Femur (tissue), 1 donor: ENCODE results near the gene MUCL3.
"Not testable (repeated sequence)": the region's sequence is repeated elsewhere in the genome, so short reads cannot be mapped to it uniquely, and the experiment has no call there.

ENCODE experiments used
- DNase-seq: peaks from one replicate; pipeline ENCODE4 v3.0.0-alpha.2; 2017

The MUCL3 gene

GRCh38 chr6:30942338-30943060 is 1.7 kb downstream of the MUCL3 start:
- DNase-seq, result peak; percentile 53

GRCh38 chr6:30944051-30944450 is 3.3 kb downstream of the MUCL3 start:
- no peak for DNase-seq

- no peak for DNase-seq
Observed at GRCh38 chr6:30945281-30945680, 4.5 kb downstream of the MUCL3 start.

GRCh38 chr6:30947231-30947630 is 6.5 kb downstream of the MUCL3 start:
- DNase-seq, result no peak

- DNase-seq, result no peak
Observed at GRCh38 chr6:30948811-30949210, 8.0 kb downstream of the MUCL3 start.

- no peak for DNase-seq
Observed at GRCh38 chr6:30951907-30952469, 11.2 kb downstream of the MUCL3 start.

- no peak for DNase-seq
Observed at GRCh38 chr6:30954631-30955366, 14.0 kb downstream of the MUCL3 start.

GRCh38 chr6:30955367-30956042 is 14.7 kb downstream of the MUCL3 start:
- DNase-seq, result peak; percentile 53

- no peak for DNase-seq
Observed at GRCh38 chr6:30957716-30958115, 16.9 kb downstream of the MUCL3 start.

GRCh38 chr6:30960907-30961673 is 20.3 kb downstream of the MUCL3 start:
- no peak for DNase-seq

GRCh38 chr6:30962716-30963115 is 21.9 kb downstream of the MUCL3 start:
- DNase-seq, result no peak

- no peak for DNase-seq
Observed at GRCh38 chr6:30963641-30964040, 22.9 kb downstream of the MUCL3 start.

- no peak for DNase-seq
Observed at GRCh38 chr6:30964075-30964474, 23.3 kb downstream of the MUCL3 start.

- no peak for DNase-seq
Observed at GRCh38 chr6:30965140-30965601, 24.4 kb downstream of the MUCL3 start.

- DNase-seq, result no peak
Observed at GRCh38 chr6:30966154-30966553, 25.4 kb downstream of the MUCL3 start.

- not testable (repeated sequence) for DNase-seq
Observed at GRCh38 chr6:30969171-30969570, 28.4 kb downstream of the MUCL3 start.

GRCh38 chr6:30970946-30971345 is 30.2 kb downstream of the MUCL3 start:
- DNase-seq, result no peak

GRCh38 chr6:30972816-30973215 is 32.0 kb downstream of the MUCL3 start:
- DNase-seq, result no peak

GRCh38 chr6:30974490-30975252 is 33.9 kb downstream of the MUCL3 start:
- no peak for DNase-seq

GRCh38 chr6:30979141-30979540 is 38.4 kb downstream of the MUCL3 start:
- no peak for DNase-seq

- no peak for DNase-seq
Observed at GRCh38 chr6:30979690-30980089, 38.9 kb downstream of the MUCL3 start.
